ENCODE results near the gene RERE. TPM values are rescaled to one million over a fixed set of nuclear protein-coding genes. Genes with fewer than 3 reads are reported as not detected.

The RERE gene
- total RNA-seq, 1 experiment from 2014 or later, result 10.3 TPM

GRCh38 chr1:8334106-8334851 lies 483.2 kb downstream of the RERE start:
- no peak for DNase-seq (ENCODE audit: low read depth)

GRCh38 chr1:8333246-8333987 lies 484.0 kb downstream of the RERE start:
- no peak for DNase-seq (ENCODE audit: low read depth)

GRCh38 chr1:8332806-8333205 lies 484.6 kb downstream of the RERE start:
- DNase-seq (ENCODE audit: low read depth), result no peak

- DNase-seq (ENCODE audit: low read depth), result no peak
These were observed 486.9 kb downstream of the RERE start for GRCh38 chr1:8330271-8331125.

- no peak for DNase-seq (ENCODE audit: low read depth)
These were observed 487.6 kb downstream of the RERE start for GRCh38 chr1:8329858-8330257.

- peak; percentile 83 for DNase-seq (ENCODE audit: low read depth)
These were observed 488.0 kb downstream of the RERE start for GRCh38 chr1:8329439-8329838.

- no peak for DNase-seq (ENCODE audit: low read depth)
These were observed 489.2 kb downstream of the RERE start for GRCh38 chr1:8328271-8328670.

GRCh38 chr1:8326265-8326664 lies 491.2 kb downstream of the RERE start:
- no peak for DNase-seq (ENCODE audit: low read depth)

GRCh38 chr1:8325771-8326170 lies 491.7 kb downstream of the RERE start:
- DNase-seq (ENCODE audit: low read depth), result no peak

GRCh38 chr1:8324176-8324810 lies 493.1 kb downstream of the RERE start:
- no peak for DNase-seq (ENCODE audit: low read depth)

GRCh38 chr1:8323706-8324105 lies 493.7 kb downstream of the RERE start:
- DNase-seq (ENCODE audit: low read depth), result no peak

- DNase-seq (ENCODE audit: low read depth), result no peak
These were observed 495.8 kb downstream of the RERE start for GRCh38 chr1:8321612-8322011.

GRCh38 chr1:8318436-8318835 lies 499.0 kb downstream of the RERE start:
- DNase-seq (ENCODE audit: low read depth), result no peak

GRCh38 chr1:8317647-8318381 lies 499.6 kb downstream of the RERE start, which contains the start of gene SLC45A1:
Gene SLC45A1 (plus strand): TSS chr1:8318114. CDS start chr1:8324330, 6,216 bp downstream.
- DNase-seq (ENCODE audit: low read depth), result peak; percentile 73

- DNase-seq (ENCODE audit: low read depth), result peak; percentile 20
These were observed 501.6 kb downstream of the RERE start for GRCh38 chr1:8315573-8316475.

- peak; percentile 76 for DNase-seq (ENCODE audit: low read depth)
These were observed 502.8 kb downstream of the RERE start for GRCh38 chr1:8314346-8315280.

GRCh38 chr1:8313231-8313630 lies 504.2 kb downstream of the RERE start:
- DNase-seq (ENCODE audit: low read depth), result no peak

Measured in RPMI7951 (cell line).